Activated T-helper 1 cell treated with anti-CD3 and anti-CD28 coated beads, Interleukin-12 subunit alpha, Interleukin-12 subunit beta, Interleukin-2, Interleukin-4 antibody, amounts not matched to agents 30 ng/mL and 10 ng/mL and 1 ng/mL, durations not matched to agents 14 hours and 24 hours and 36 hours (primary cell): ENCODE results near the gene COL2A1. TPM values are rescaled to one million over a fixed set of nuclear protein-coding genes. Genes with fewer than 3 reads are reported as not detected.

Experiments
- DNase-seq: peaks from one replicate; pipeline ENCODE4 v3.0.0; 2021; ENCODE audit warnings: low spot score
- H3K27ac Mint-ChIP-seq: one replicate; pipeline ENCODE4 v1.8.0; 2021; ENCODE audit warnings: mild to moderate bottlenecking, mixed read lengths
- H3K27me3 Mint-ChIP-seq: one replicate; pipeline ENCODE4 v1.8.0; 2022; ENCODE audit warnings: mild to moderate bottlenecking, moderate library complexity, mixed read lengths; ENCODE audit not compliant: insufficient read depth
- H3K36me3 Mint-ChIP-seq: one replicate; pipeline ENCODE4 v1.8.0; 2021; ENCODE audit warnings: low read depth, mixed read lengths
- H3K4me1 Mint-ChIP-seq: one replicate; pipeline ENCODE4 v1.8.0; 2021; ENCODE audit warnings: low read depth, mixed read lengths
- H3K4me3 Mint-ChIP-seq: one replicate; pipeline ENCODE4 v1.8.0; 2021; ENCODE audit warnings: mild to moderate bottlenecking, moderate library complexity, mixed read lengths
- H3K9me3 Mint-ChIP-seq: one replicate; pipeline ENCODE4 v1.8.0; 2021; ENCODE audit warnings: mixed read lengths
- intact Hi-C: fragments of 100-400 bp; cut with micrococcal nuclease; formaldehyde crosslinking; loops from one replicate; pipeline ENCODE4 v1.15.1; 2024
- total RNA-seq: library from RNA; stranded (reverse); gene quantifications from 2 replicates; pipeline ENCODE4 v1.2.3, GENCODE V29; 2022

Gene COL2A1
- total RNA-seq, 1 donor from 2014 or later, result 0.08 TPM

DNA sequence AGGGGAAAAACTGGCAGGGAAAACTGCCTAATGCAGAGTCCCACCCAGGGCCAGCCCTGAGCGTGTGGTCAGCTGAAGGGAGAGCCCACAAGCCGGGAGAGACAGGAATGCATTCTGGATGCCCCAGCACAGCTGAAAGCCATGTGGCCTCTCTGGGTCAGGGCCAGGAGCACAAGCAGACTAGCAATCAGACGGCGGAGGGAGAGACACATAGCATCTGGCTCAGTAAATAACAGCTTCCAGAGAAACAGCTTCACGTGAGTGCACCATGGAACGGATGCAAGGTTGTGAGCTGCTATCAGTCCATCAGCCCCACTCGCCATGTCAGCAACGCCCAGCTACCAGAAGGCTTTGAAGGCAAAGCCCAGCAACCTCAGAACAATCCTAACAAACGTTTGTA, 69.1 kb downstream of the COL2A1 start:
- DNase-seq, result no peak
- intact Hi-C loops, result no loop called here
- Mint-ChIP-seq H3K9me3 (no peaks in the 10 kb centered on the region), H3K27me3 (peaks cover 22% of the 10 kb centered on the region), H3K4me3 (no peak overlapping the region), H3K27ac (no peak overlapping the region), H3K36me3 (no peaks in the 10 kb centered on the region), H3K4me1 (no peaks in the 10 kb centered on the region)

DNA sequence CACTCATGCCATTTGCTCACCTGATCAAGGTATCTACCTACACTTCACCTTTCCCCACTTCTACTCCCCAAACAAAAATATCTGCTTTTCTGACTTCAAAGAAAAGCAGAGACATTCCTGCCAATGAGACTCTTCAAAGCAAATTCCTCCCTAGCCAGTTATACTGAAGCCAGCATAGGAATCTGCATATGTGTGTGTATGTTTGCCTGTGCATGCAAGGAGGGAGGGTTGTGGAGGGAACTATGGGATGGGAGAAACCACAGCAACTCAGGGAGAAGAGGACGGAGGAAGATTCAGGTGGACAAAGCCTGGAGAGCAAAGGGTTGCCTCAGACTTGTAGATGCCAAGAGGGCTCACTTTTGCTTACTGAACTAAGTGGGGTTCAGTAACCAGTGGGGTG, 73.1 kb downstream of the COL2A1 start:
- intact Hi-C loops, result no loop called here
- Mint-ChIP-seq H3K9me3 (no peaks in the 10 kb centered on the region), H3K27me3 (peaks cover 23% of the 10 kb centered on the region), H3K4me3 (no peak overlapping the region), H3K4me1 (no peaks in the 10 kb centered on the region), H3K36me3 (no peaks in the 10 kb centered on the region), H3K27ac (no peak overlapping the region)
- no peak for DNase-seq

DNA sequence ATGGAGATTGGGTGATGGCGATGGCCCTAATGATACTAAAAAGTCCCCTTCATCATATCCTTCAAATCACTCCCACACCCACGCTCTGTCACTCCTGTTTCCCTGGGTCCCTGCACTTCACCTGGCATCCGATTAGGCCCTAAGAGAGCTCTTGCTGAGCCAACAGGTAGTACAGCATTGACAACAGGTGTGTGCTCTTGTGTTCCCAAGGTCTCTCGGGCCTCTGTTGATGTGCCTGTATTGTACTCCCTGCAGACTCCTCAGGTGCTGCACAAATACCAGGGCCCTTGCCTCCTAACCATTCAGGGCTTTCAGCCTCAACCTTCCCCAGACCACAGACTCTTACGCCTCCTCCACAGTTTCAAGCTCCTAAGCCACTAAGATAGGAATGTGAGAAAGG, 73.6 kb downstream of the COL2A1 start:
- no peaks in the 10 kb centered on the region for H3K9me3 Mint-ChIP-seq
- H3K27me3 Mint-ChIP-seq, result peaks cover 23% of the 10 kb centered on the region
- no peak for DNase-seq
- intact Hi-C loops, result no loop called here
- no peak overlapping the region for H3K27ac Mint-ChIP-seq
- no peaks in the 10 kb centered on the region for H3K36me3 Mint-ChIP-seq
- no peaks in the 10 kb centered on the region for H3K4me1 Mint-ChIP-seq
- no peak overlapping the region for H3K4me3 Mint-ChIP-seq

DNA sequence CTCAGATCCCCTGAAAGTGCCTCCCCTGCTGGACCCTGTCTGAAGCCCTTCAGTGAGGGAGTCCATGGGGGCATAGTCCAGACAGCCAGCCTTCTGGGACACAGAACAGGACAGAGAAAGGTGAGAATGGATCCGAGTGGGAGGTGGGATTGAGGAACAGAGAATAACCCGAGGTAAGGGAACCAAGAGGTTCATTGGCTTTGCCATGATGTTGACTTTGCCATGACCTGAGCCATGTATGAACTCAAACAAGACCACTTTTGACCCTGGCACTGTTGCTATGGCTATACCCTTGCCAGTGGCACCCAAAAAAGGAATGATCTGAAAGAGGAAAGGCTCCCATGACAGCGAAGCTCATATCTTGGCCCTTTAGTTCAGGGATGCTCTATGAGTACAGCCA, 76.9 kb downstream of the COL2A1 start:
- Mint-ChIP-seq H3K4me3 (no peak overlapping the region), H3K36me3 (no peaks in the 10 kb centered on the region), H3K27me3 (peaks cover 27% of the 10 kb centered on the region), H3K9me3 (no peaks in the 10 kb centered on the region), H3K4me1 (no peaks in the 10 kb centered on the region), H3K27ac (no peak overlapping the region)
- intact Hi-C loops, result no loop called here
- no peak for DNase-seq

Other genes with a start within 250 kb of the COL2A1 start
- gene RAPGEF3, start 245.6 kb downstream of the COL2A1 start, total RNA-seq, result 4.7 and 6.5 TPM in 2 replicates
- gene SLC48A1, start 231.2 kb downstream of the COL2A1 start, total RNA-seq, result 12.7 TPM in 2 replicates
- 453 and 466 TPM in 2 replicates for gene HDAC7, start 184.6 kb downstream of the COL2A1 start, total RNA-seq
- gene VDR, start 99.5 kb downstream of the COL2A1 start, total RNA-seq, result 305 and 318 TPM in 2 replicates
- gene TMEM106C, start 40.9 kb downstream of the COL2A1 start, total RNA-seq, result 139 and 143 TPM in 2 replicates
- 51.3 and 52.2 TPM in 2 replicates for gene SENP1, start 101.6 kb upstream of the COL2A1 start, total RNA-seq
- 59.7 and 68.4 TPM in 2 replicates for gene PFKM, start 114.9 kb upstream of the COL2A1 start, total RNA-seq
- gene ASB8, start 153.0 kb upstream of the COL2A1 start, total RNA-seq, result 33.3 and 36.1 TPM in 2 replicates
- 0.61 and 0.75 TPM in 2 replicates for gene CCDC184, start 179.2 kb upstream of the COL2A1 start, total RNA-seq
- gene OR10AD1, start 198.8 kb upstream of the COL2A1 start, total RNA-seq, result not detected in 2 replicates